H9 (cell line): Measurements from ENCODE around the gene SLC43A1. TPM values are rescaled to one million over a fixed set of nuclear protein-coding genes. Genes with fewer than 3 reads are reported as not detected.

Experiments used
- DNase-seq: peaks from one replicate; pipeline ENCODE4 v3.0.0-alpha.2; 2017
- H2AFZ ChIP-seq: one replicate; pipeline ENCODE4 v1.6.1; 2013; ENCODE audit warnings: mild to moderate bottlenecking, low read length, control low read depth, moderate library complexity
- H2AK5ac ChIP-seq: 2 replicates; pipeline ENCODE4 v1.6.1; 2013; ENCODE audit warnings: low read length, control low read depth, mixed read lengths; ENCODE audit not compliant: insufficient read length
- H2BK120ac ChIP-seq: one replicate; pipeline ENCODE4 v1.6.1; 2013; ENCODE audit warnings: low read depth, mild to moderate bottlenecking, low read length, control low read depth, inconsistent platforms; ENCODE audit not compliant: poor library complexity, severe bottlenecking
- H2BK12ac ChIP-seq: 2 replicates; pipeline ENCODE4 v1.6.1; 2013; ENCODE audit warnings: low read length, control low read depth, mixed read lengths, low read depth; ENCODE audit not compliant: insufficient read length
- H2BK15ac ChIP-seq: 2 replicates; pipeline ENCODE4 v1.6.1; 2013; ENCODE audit warnings: low read depth, low read length, control low read depth
- H2BK20ac ChIP-seq: one replicate; pipeline ENCODE4 v1.6.1; 2013; ENCODE audit warnings: low read depth, mild to moderate bottlenecking, low read length, control low read depth, inconsistent platforms; ENCODE audit not compliant: poor library complexity, severe bottlenecking
- H2BK5ac ChIP-seq: 2 replicates; pipeline ENCODE4 v1.6.1; 2013; ENCODE audit warnings: low read length, control low read depth, mixed read lengths; ENCODE audit not compliant: insufficient read length
- H3K14ac ChIP-seq: 2 replicates; pipeline ENCODE4 v1.6.1; 2013; ENCODE audit warnings: low read length, control low read depth; ENCODE audit not compliant: insufficient read depth
- H3K18ac ChIP-seq: 2 replicates; pipeline ENCODE4 v1.6.1; 2013; ENCODE audit warnings: low read depth, mild to moderate bottlenecking, mixed read lengths, low read length, control low read depth; ENCODE audit not compliant: insufficient read length
- H3K23ac ChIP-seq: 2 replicates; pipeline ENCODE4 v1.6.1; 2013; ENCODE audit warnings: low read length, control low read depth, mixed read lengths, low read depth; ENCODE audit not compliant: insufficient read length
- H3K23me2 ChIP-seq: 2 replicates; pipeline ENCODE4 v1.6.1; 2013; ENCODE audit warnings: low read depth, mild to moderate bottlenecking, mixed read lengths, low read length, control low read depth; ENCODE audit not compliant: insufficient read length, poor library complexity, severe bottlenecking
- H3K27ac ChIP-seq: 2 replicates; pipeline ENCODE4 v1.5.1; 2013; ENCODE audit warnings: low read length, control low read depth, mixed read lengths, low read depth; ENCODE audit not compliant: insufficient read length
- H3K27me3 ChIP-seq: 2 replicates; pipeline ENCODE4 v1.6.1; 2013; ENCODE audit warnings: low read length, control low read depth, inconsistent platforms; ENCODE audit not compliant: insufficient read depth
- H3K4ac ChIP-seq: 2 replicates; pipeline ENCODE4 v1.6.1; 2013; ENCODE audit warnings: low read depth, mild to moderate bottlenecking, control low read depth, inconsistent platforms, low read length, moderate library complexity
- H3K4me1 ChIP-seq: 2 replicates; pipeline ENCODE4 v1.6.1; 2013; ENCODE audit warnings: low read length, control low read depth, inconsistent platforms; ENCODE audit not compliant: insufficient read depth
- H3K4me2 ChIP-seq: 2 replicates; pipeline ENCODE4 v1.6.1; 2013; ENCODE audit warnings: low read length, control low read depth, mixed read lengths; ENCODE audit not compliant: insufficient read length, insufficient read depth
- H3K56ac ChIP-seq: 2 replicates; pipeline ENCODE4 v1.6.1; 2013; ENCODE audit warnings: low read depth, mild to moderate bottlenecking, mixed read lengths, low read length, control low read depth; ENCODE audit not compliant: insufficient read length
- H3K79me1 ChIP-seq: 2 replicates; pipeline ENCODE4 v1.6.1; 2013; ENCODE audit warnings: low read depth, mild to moderate bottlenecking, moderate library complexity, low read length, control low read depth, inconsistent platforms; ENCODE audit not compliant: insufficient read depth, poor library complexity, severe bottlenecking
- H3K79me2 ChIP-seq: 2 replicates; pipeline ENCODE4 v1.6.1; 2013; ENCODE audit warnings: low read length, control low read depth, inconsistent platforms; ENCODE audit not compliant: insufficient read depth
- H3K9ac ChIP-seq: 2 replicates; pipeline ENCODE4 v1.6.1; 2013; ENCODE audit warnings: low read length, control low read depth, mixed read lengths; ENCODE audit not compliant: insufficient read length; ENCODE audit errors: extremely low read depth
- H3K9me3 ChIP-seq: one replicate; pipeline ENCODE4 v1.6.1; 2013; ENCODE audit warnings: low read depth, low read length, inconsistent platforms; ENCODE audit not compliant: control insufficient read depth
- H3T11ph ChIP-seq: one replicate; pipeline ENCODE4 v1.6.1; 2013; ENCODE audit warnings: mild to moderate bottlenecking, low read length, control low read depth, inconsistent platforms
- H4K20me1 ChIP-seq: one replicate; pipeline ENCODE4 v1.6.1; 2013; ENCODE audit not compliant: control insufficient read depth, insufficient read length, insufficient read depth
- H4K5ac ChIP-seq: 2 replicates; pipeline ENCODE4 v1.6.1; 2013; ENCODE audit warnings: low read depth, mild to moderate bottlenecking, mixed read lengths, low read length, control low read depth; ENCODE audit not compliant: insufficient read length
- H4K8ac ChIP-seq: replicated peaks from 2 replicates; pipeline ENCODE4 v1.6.1; 2013; ENCODE audit warnings: low read length, control low read depth, mixed read lengths, low read depth; ENCODE audit not compliant: insufficient read length
- H4K91ac ChIP-seq: 2 replicates; pipeline ENCODE4 v1.6.1; 2013; ENCODE audit warnings: low read depth, mild to moderate bottlenecking, moderate library complexity, mixed read lengths, low read length, control low read depth; ENCODE audit not compliant: insufficient read length
- H3K27ac Mint-ChIP-seq, 3 experiments: 2 replicates in 2 of 3; 3 replicates in 1 of 3; pipeline ENCODE4 v1.8.0; 2020 to 2021; ENCODE audit warnings: mixed read lengths in 3 of 3, mild to moderate bottlenecking in 1 of 3, moderate library complexity in 1 of 3
- H3K27me3 Mint-ChIP-seq: 2 replicates; pipeline ENCODE4 v1.8.0; 2021; ENCODE audit warnings: low read depth, mild to moderate bottlenecking, moderate library complexity, mixed read lengths
- H3K36me3 Mint-ChIP-seq, 3 experiments: 2 replicates in 2 of 3; 3 replicates in 1 of 3; pipeline ENCODE4 v1.8.0; 2020 to 2021; ENCODE audit warnings: low read depth in 3 of 3, mixed read lengths in 3 of 3; ENCODE audit not compliant: insufficient read depth in 1 of 3
- H3K4me1 Mint-ChIP-seq, 2 experiments: 2 replicates each; pipeline ENCODE4 v1.8.0; 2020; ENCODE audit warnings: mixed read lengths in 2 of 2
- H3K4me3 Mint-ChIP-seq, 2 experiments: 2 replicates in 1 of 2; 3 replicates in 1 of 2; pipeline ENCODE4 v1.8.0; 2020 to 2021; ENCODE audit warnings: mild to moderate bottlenecking in 2 of 2, mixed read lengths in 2 of 2, moderate library complexity in 1 of 2
- H3K9me3 Mint-ChIP-seq, 2 experiments: 2 replicates in 1 of 2; 3 replicates in 1 of 2; pipeline ENCODE4 v1.8.0; 2020; ENCODE audit warnings: mild to moderate bottlenecking in 2 of 2, mixed read lengths in 2 of 2, moderate library complexity in 1 of 2
- CTCF ChIP-seq: fragments of 200-600 bp; sonication (generic); conservative IDR thresholded peaks from 3 replicates; pipeline ENCODE4 v1.8.0; 2021; ENCODE audit warnings: antibody characterized with exemption, mild to moderate bottlenecking
- WGBS: extraction: QIAGEN DNeasy Blood & Tissue Kit; methylation state at CpG from one replicate; pipeline ENCODE4 v1.1.7; 2013; ENCODE audit warnings: missing lambda C conversion rate, low lambda C conversion rate, mixed read lengths; ENCODE audit not compliant: insufficient read length; ENCODE audit errors: extremely low coverage; 5-methylcytosine and 5-hydroxymethylcytosine counted together
- total RNA-seq: library from RNA; stranded (reverse); gene quantifications from 2 replicates; pipeline ENCODE4 v1.2.1, GENCODE V29; 2021

SLC43A1 gene
- total RNA-seq, 1 experiment from 2014 or later, result 17.0 TPM

GRCh38 chr11:57484141-57484710, 31.3 kb downstream of the SLC43A1 start:
- no peak overlapping the region for H3K4me2 ChIP-seq
- peaks cover 52% of the 10 kb centered on the region for H3K27me3 Mint-ChIP-seq

More at GRCh38 chr11:57484141-57484710, 31.3 kb downstream of the SLC43A1 start:
- no CpG with 5 or more reads among the region's 7 CpGs for WGBS
- Histone ChIP-seq H2AFZ (no peak overlapping the region), H3K4ac (no peak overlapping the region), H2BK20ac (no peak overlapping the region), H2BK5ac (no peak overlapping the region), H3K56ac (no peak overlapping the region), H2BK12ac (no peak overlapping the region), H3K23me2 (peaks cover 15% of the 10 kb centered on the region), H3T11ph (no peak overlapping the region), H3K27me3 (no peaks in the 10 kb centered on the region; the same call in 1 of the 2 replicates), H3K9me3 (no peaks in the 10 kb centered on the region), H2BK15ac (no peak overlapping the region), H4K5ac (no peak overlapping the region), H3K79me2 (no peaks in the 10 kb centered on the region), H3K79me1 (no peaks in the 10 kb centered on the region), H4K20me1 (no peaks in the 10 kb centered on the region), H4K91ac (no peak overlapping the region), H3K14ac (no peak overlapping the region), H2BK120ac (no peak overlapping the region), H3K18ac (no peak overlapping the region), H4K8ac (no peak overlapping the region), H3K9ac (no peak overlapping the region), H2AK5ac (no peak overlapping the region), H3K27ac (no peak overlapping the region), H3K23ac (no peak overlapping the region), H3K4me1 (no peaks in the 10 kb centered on the region)
- TF ChIP-seq CTCF, result no peak
- Mint-ChIP-seq H3K9me3 (no peaks in the 10 kb centered on the region; a peak in 2 of 5 replicates), H3K4me3 (no peak overlapping the region), H3K4me1 (peaks cover 15 to 35% of the 10 kb centered on the region in 2 experiments), H3K27ac (no peak overlapping the region), H3K36me3 (peaks cover 16 to 22% (median 17%) of the 10 kb centered on the region in 3 experiments; a peak in 6 of 7 replicates)
- no peak for DNase-seq
